Fibroblast of pulmonary artery (primary cell): ENCODE data around the gene HOXC12.

Experiments
- DNase-seq: peaks from one replicate; pipeline ENCODE4 v3.0.0-alpha.2; 2010; ENCODE audit warnings: low read depth
- H3K4me3 ChIP-seq: replicated peaks from 2 replicates; pipeline ENCODE4 v1.5.1; 2011; ENCODE audit warnings: low read depth, mild to moderate bottlenecking, control low read depth, low read length, moderate library complexity
- TF ChIP-seq, protein P1 (sequence below): IDR thresholded peaks from 2 replicates; pipeline ENCODE4 v1.5.1; 2011; ENCODE audit warnings: mild to moderate bottlenecking, control low read depth, low read length, inconsistent platforms; ENCODE audit errors: missing control alignments

The HOXC12 gene

DNA sequence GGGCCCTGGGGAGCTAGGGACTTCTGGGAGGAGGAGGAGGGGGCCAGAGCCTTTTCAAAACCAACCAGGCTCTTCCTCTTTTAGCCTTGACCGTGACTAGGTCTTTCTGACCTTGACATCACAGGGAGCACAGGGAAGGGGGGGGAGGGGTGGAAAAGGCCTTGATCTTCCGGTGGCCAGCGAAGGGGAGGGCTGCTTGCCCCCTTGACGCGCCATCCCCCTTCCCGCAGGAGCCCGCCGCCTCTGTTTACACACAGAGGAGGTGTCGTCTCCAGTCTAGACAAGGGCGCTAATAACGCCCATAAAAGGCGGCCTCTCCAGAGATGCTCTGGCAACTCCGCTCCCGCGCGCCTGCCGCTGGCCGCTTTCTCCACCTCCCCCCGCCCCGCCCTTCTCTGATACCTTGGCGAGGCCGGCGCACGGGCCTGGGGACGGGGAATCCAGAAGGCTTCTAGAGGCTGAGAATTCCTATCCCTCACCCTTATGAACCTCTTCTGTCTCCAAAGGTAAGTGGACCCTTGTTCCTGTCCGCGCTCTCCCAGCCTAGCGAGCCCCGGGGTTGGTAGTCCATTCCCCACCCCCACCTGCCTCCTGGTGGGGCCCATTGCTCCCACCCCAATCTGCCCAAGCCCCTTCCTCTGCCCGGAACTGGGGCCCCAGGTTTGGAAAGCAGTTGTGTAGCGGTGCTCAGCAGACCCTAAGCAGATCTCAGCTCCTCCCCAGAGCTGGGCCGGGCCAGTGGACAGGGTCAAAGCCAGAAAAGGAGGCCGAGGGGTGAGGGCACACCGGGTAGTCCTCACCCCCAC, 4.9 kb upstream of the HOXC12 start:
- no peak overlapping the region for H3K4me3 ChIP-seq
- no peak for DNase-seq
- TF ChIP-seq, protein P1, sequence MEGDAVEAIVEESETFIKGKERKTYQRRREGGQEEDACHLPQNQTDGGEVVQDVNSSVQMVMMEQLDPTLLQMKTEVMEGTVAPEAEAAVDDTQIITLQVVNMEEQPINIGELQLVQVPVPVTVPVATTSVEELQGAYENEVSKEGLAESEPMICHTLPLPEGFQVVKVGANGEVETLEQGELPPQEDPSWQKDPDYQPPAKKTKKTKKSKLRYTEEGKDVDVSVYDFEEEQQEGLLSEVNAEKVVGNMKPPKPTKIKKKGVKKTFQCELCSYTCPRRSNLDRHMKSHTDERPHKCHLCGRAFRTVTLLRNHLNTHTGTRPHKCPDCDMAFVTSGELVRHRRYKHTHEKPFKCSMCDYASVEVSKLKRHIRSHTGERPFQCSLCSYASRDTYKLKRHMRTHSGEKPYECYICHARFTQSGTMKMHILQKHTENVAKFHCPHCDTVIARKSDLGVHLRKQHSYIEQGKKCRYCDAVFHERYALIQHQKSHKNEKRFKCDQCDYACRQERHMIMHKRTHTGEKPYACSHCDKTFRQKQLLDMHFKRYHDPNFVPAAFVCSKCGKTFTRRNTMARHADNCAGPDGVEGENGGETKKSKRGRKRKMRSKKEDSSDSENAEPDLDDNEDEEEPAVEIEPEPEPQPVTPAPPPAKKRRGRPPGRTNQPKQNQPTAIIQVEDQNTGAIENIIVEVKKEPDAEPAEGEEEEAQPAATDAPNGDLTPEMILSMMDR = no peak

DNA sequence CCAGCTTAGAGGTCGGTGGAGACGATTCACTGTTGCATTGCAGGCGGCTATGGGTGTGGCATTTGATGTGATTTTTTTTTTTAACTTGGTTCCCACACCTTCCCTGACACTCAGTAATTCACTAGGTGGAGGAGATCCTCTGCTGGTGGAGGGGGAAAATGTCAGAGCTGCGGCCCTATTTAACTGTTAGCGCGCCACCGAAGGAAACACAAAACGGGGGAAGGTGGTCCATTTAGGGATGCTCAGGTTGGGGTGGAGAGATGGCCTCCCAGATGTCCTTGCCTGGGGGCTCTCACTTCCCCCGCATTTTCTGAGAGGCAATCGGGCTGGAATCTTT, 4.3 kb upstream of the HOXC12 start:
- TF ChIP-seq, protein P1 = no peak
- no peak for DNase-seq
- no peak overlapping the region for H3K4me3 ChIP-seq

DNA sequence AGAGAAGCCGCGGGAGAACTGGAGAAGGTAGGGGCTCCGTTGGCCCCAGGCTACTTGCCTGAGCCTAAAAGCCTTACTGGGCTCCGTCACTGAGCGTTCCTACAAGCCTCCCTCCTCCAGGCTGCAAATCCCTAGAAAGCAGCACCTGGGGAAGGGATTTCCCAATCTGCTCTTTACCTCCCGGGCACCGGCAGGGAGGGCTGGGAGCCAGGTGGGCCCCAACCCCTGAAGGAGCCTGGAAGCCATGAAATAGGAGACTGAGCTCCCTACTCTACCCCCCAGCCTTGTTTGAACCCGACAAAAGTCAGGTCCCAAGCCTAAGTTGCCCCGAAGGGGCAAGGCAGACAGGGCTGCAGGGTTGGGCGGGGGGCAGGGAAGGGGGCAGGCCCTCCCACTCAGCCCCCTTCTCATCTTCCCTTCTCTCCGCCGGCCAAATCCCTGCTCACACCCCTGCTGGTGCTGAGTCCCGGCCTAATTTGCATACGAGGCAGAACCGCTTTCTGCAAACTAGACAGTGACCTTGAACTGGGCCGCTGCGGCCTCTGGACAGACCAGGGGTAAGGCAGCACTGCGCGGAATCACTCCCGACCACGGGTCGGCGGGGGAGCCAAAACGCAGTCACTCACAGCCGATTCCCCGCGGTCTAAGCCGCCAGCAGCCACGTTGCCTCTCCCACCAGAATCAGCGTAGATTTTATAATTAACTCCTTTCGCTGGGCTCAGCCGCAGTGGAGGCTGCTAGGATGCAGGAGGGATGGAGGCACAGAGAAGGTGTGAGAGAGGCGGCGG, 3.7 kb upstream of the HOXC12 start:
- no peak overlapping the region for H3K4me3 ChIP-seq
- no peak for DNase-seq
- TF ChIP-seq, protein P1 = no peak

- H3K4me3 ChIP-seq = no peak overlapping the region
- TF ChIP-seq, protein P1 = no peak
- DNase-seq = no peak
Measured at GRCh38 chr12:53951577-53952334, 2.9 kb upstream of the HOXC12 start.

- DNase-seq = no peak
- no peak overlapping the region for H3K4me3 ChIP-seq
- TF ChIP-seq, protein P1 = no peak
Measured at GRCh38 chr12:53952335-53952694, 2.4 kb upstream of the HOXC12 start.

DNA sequence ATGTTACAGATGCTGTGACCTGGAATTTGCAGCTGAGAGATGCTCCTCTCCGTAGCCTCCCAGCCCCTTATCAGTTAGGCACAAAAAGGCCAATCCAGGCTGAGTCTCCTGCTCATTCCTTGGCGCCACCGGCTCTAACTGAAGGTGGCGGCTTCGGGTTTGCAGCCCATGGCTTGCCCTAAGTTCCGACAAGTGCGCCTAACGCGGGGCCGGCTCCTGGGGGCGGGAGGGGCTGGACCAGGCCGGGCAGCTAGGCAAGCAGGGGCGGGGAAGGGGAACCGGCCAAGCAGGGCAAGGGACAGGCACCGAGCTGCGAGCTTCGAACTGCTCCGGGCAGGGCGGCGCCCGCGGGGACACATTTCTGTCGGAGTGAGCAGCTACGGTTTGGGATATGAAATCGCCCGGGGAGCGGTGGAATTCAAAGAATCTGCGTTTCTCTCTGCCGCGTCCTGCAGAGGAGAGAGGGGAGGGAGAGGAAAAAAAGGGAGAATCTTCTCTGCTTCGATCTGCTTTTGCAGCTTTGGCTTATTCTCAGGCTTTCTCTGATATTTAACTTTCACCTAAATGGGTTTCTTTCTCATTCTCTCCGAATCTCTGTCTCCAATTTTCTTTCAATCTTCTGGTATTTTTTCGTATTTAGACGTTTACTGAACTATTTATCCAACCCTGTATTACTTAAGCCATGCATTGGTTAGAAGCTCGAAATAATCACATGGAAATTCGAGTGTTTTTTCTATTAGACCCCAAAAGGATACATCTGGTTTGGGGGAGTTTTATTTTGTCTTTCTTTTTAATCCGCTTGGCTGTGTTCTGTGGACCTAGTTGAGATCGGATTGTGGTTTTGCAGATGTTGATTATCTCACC, 1.6 kb upstream of the HOXC12 start:
- no peak overlapping the region for H3K4me3 ChIP-seq
- TF ChIP-seq, protein P1 = no peak
- no peak for DNase-seq
